Spinal cord (tissue), 10 donors: ENCODE measurements around the gene WFDC11. TPM values are rescaled to one million over a fixed set of nuclear protein-coding genes. Genes with fewer than 3 reads are reported as not detected.
A peak's percentile ranks its signal among the peaks of the same experiment; 100 is the strongest.
"Not testable (repeated sequence)": the region's sequence is repeated elsewhere in the genome, so short reads cannot be mapped to it uniquely, and the experiment has no call there.

Experiments used
- DNase-seq, 6 donors: peaks; one replicate each; pipeline versions ENCODE4 v3.0.0 to v3.0.0-alpha.2; 2013 to 2015; ENCODE audit warnings: low spot score in 6 of 6, low read depth in 4 of 6
- H3K27ac ChIP-seq: one replicate; pipeline ENCODE4 v1.5.1; 2013; ENCODE audit warnings: low read depth, low read length, control low read depth
- H3K27me3 ChIP-seq: one replicate; pipeline ENCODE4 v1.6.1; 2013; ENCODE audit warnings: low read length; ENCODE audit not compliant: control insufficient read depth, insufficient read depth
- H3K36me3 ChIP-seq: one replicate; pipeline ENCODE4 v1.6.1; 2013; ENCODE audit warnings: low read length; ENCODE audit not compliant: control insufficient read depth, insufficient read depth
- H3K4me1 ChIP-seq: one replicate; pipeline ENCODE4 v1.6.1; 2013; ENCODE audit warnings: low read length; ENCODE audit not compliant: control insufficient read depth, insufficient read depth
- H3K4me3 ChIP-seq: one replicate; pipeline ENCODE4 v1.5.1; 2013; ENCODE audit warnings: low read depth, low read length, control low read depth
- H3K9me3 ChIP-seq: one replicate; pipeline ENCODE4 v1.6.1; 2013; ENCODE audit warnings: low read length; ENCODE audit not compliant: control insufficient read depth, insufficient read depth
- WGBS: methylation state at CpG from one replicate; pipeline ENCODE4 v1.1.5; 2013; ENCODE audit warnings: missing lambda C conversion rate; ENCODE audit not compliant: insufficient coverage; 5-methylcytosine and 5-hydroxymethylcytosine counted together
- long read RNA-seq, 4 donors: transcript quantifications; one replicate each; lab custom pipeline, GENCODE V29; 2026
- polyA plus RNA-seq, 2 donors: library from polyadenylated mRNA; unstranded; fragments of 120-200 nt; gene quantifications; one replicate each; pipeline ENCODE4 v1.2.1, GENCODE V29; 2013; ENCODE audit not compliant: insufficient read length in 2 of 2
- total RNA-seq, 2 donors: library from RNA; depleted of rRNA in 1 of 2; stranded (reverse); fragments of 120-200 nt in 1 of 2; fragments of >200 nt in 1 of 2; gene quantifications; one replicate each; pipeline versions ENCODE4 v1.2.3 to v1.2.4, GENCODE V29; 2013 to 2014
- donor health status: healthy.

Gene WFDC11
- not detected for total RNA-seq
- polyA plus RNA-seq, result not detected
- long read RNA-seq, donor 1, result 0 reads
- long read RNA-seq, donor 2, result 0 reads
- long read RNA-seq, donor 3, result 0 reads
- long read RNA-seq, donor 4, result 0 reads

DNA sequence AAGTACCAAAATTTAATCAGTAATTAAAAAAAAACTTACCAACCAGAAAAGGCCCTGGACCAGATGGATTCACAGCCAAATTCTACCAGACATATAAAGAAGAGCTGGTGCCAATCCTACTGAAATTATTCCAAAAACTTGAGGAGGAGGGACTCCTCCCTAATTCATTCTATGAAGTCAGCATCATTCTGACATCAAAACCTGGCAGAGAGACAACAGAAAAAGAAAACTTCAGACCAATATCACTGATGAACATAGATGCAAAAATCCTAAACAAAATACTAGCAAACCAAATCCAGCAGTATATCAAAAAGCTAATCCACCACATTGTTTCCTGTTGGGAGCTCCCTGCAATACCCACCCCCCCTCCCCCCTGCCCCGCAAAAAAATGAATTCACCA is at the start of gene WFDC11:
Gene WFDC11 (minus strand): TSS at position 101 of the 400 bp plus-strand sequence. CDS start 19,639 bp downstream, outside the sequence.
- H3K4me1 ChIP-seq, result no peaks in the 10 kb centered on the region
- no peak for DNase-seq
- no peak within 1 kb of the TSS for H3K4me3 ChIP-seq
- no CpG with 5 or more reads among the region's 1 CpG for WGBS
- no peaks in the 10 kb centered on the region for H3K27me3 ChIP-seq
- H3K27ac ChIP-seq, result no peak within 1 kb of the TSS
- H3K9me3 ChIP-seq, result no peaks in the 10 kb centered on the region
- no peaks in the 10 kb centered on the region for H3K36me3 ChIP-seq

DNA sequence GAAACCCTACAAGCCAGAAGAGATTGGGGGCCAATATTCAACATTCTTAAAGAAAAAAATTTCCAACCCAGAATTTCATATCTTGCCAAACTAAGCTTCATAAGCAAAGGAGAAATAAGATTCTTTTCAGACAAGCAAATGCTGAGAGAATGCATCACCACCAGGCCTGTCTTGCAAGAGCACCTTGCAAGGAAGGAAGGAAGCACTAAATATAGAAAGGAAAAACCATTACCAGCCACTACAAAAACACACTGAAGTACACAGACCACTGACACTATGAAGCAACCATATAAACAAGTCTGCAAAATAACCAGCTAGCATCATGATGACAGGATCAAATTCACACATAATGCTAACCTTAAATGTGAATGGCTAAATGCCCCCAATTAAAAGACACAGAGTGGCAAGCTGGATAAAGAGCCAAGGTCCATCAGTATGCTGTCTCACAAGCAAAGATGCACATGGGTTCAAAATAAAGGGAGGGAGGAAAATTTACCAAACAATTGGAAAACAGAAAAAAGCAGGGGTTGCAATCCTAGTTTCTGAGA is 46.2 kb upstream of the WFDC11 start:
- H3K9me3 ChIP-seq, H3K27me3 ChIP-seq, DNase-seq, H3K36me3 ChIP-seq, H3K4me1 ChIP-seq, H3K27ac ChIP-seq, H3K4me3 ChIP-seq: not testable (repeated sequence)

DNA sequence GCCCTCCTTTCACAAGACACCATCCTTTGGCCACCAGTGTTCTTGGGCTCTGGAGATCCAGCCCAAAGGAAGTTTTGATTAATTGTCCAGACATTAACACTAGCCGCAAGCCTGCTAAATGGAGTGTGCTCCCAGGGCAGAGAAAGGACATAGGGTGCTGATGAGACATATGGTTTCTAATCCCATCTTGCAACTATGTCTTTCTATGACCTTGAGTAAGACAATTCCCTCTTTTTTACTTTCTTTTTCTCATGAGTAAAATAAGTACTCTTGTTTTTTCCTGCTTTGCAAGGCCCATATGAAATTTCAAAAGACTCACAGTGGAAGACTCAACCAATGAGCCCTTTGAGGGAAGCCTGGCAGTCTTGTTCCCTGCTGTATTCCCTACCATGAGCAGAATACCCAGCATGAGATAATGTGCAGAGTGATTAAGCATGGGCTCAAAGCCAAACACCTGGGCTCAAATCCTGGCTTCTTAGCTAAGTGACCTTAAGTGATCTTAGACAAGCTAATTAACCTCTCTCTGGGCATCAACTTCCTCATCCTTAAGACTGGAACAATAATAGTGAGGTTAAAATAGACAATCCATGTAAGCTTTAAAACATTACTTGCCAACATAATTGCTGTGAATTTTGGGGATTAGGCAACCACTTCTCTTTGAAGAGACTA is 35.1 kb upstream of the WFDC11 start, which contains the start of gene WFDC10B:
Gene WFDC10B (minus strand): TSS at position 51 of the 669 bp plus-strand sequence. CDS start 19,027 bp downstream, outside the sequence.
- Histone ChIP-seq H3K36me3 (no peaks in the 10 kb centered on the region), H3K9me3 (no peaks in the 10 kb centered on the region), H3K4me3 (no peak within 1 kb of the TSS), H3K27me3 (no peaks in the 10 kb centered on the region), H3K27ac (no peak within 1 kb of the TSS), H3K4me1 (no peaks in the 10 kb centered on the region)
- peak in 3 of 6 donors; percentile 2 to 16 (median 12) for DNase-seq
- WGBS, result no CpG with 5 or more reads among the region's 1 CpG

GRCh38 chr20:45701873-45702272 is 31.8 kb upstream of the WFDC11 start, which contains the start of gene WFDC13:
TSS of gene WFDC13 (plus strand) at chr20:45702038. CDS start at chr20:45702124, 86 bp downstream.
- Histone ChIP-seq H3K4me3 (no peak within 1 kb of the TSS), H3K27me3 (no peaks in the 10 kb centered on the region), H3K27ac (no peak within 1 kb of the TSS), H3K36me3 (no peaks in the 10 kb centered on the region), H3K4me1 (no peaks in the 10 kb centered on the region), H3K9me3 (no peaks in the 10 kb centered on the region)
- WGBS, result 85% methylated on average over 1 of the region's 4 CpGs
- DNase-seq, result no peak

DNA sequence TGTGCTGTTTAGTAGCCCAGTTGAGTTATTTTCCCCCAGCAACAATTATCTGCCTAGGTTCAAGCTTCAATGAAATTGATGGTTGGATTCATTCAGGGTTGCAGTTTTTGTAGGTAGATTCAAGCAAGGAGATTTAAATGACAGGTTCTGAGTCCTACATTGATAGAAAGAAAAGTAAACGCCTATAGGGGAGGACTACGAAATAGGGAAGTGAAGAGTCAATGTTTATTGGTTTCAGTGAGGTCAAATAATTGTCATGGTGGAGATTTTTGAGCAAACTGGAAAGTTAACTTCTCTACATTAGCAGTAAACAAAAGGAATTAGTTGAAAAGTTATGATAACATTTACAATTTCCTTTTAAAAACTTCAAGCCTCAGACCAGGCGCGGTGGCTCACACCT is 31.1 kb upstream of the WFDC11 start:
- no peak for DNase-seq
- Histone ChIP-seq H3K9me3 (no peaks in the 10 kb centered on the region), H3K4me3 (no peak overlapping the region), H3K27me3 (no peaks in the 10 kb centered on the region), H3K36me3 (no peaks in the 10 kb centered on the region), H3K4me1 (no peaks in the 10 kb centered on the region), H3K27ac (no peak overlapping the region)
- no CpG with 5 or more reads among the region's 4 CpGs for WGBS

DNA sequence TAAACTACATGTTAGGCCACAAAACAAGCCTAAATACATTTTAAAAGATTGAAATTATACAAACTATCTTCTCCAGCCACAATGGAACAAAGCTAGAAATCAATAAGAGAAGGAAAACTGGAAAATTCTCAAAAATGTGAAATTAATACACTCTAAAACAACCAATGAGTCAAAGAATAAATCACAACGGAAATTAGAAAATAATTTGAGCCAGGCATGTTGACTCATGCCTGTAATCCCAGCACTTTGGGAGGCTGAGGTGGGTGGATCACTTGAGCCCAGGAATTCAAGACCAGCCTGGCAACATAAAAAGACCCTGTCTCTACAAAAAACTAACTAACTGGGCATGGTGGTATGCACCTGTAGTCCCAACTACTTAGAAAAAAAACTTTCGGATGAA is 25.5 kb upstream of the WFDC11 start:
- Histone ChIP-seq H3K4me3 (no peak overlapping the region), H3K27ac (no peak overlapping the region), H3K9me3 (no peaks in the 10 kb centered on the region), H3K27me3 (no peaks in the 10 kb centered on the region), H3K36me3 (no peaks in the 10 kb centered on the region), H3K4me1 (no peaks in the 10 kb centered on the region)
- WGBS, result no CpG with 5 or more reads among the region's 2 CpGs
- no peak for DNase-seq

GRCh38 chr20:45693346-45693745 is 23.3 kb upstream of the WFDC11 start:
- not testable (repeated sequence) for H3K27ac ChIP-seq, H3K36me3 ChIP-seq, H3K4me3 ChIP-seq, H3K4me1 ChIP-seq, DNase-seq, H3K27me3 ChIP-seq, H3K9me3 ChIP-seq
- 77% methylated on average over 6 of the region's 12 CpGs for WGBS

GRCh38 chr20:45685896-45686295 is 15.9 kb upstream of the WFDC11 start:
- no peak overlapping the region for H3K4me3 ChIP-seq
- H3K27me3 ChIP-seq, result no peaks in the 10 kb centered on the region
- H3K27ac ChIP-seq, result no peak overlapping the region
- WGBS, result 72% methylated on average over 3 of the region's 3 CpGs
- no peaks in the 10 kb centered on the region for H3K36me3 ChIP-seq
- no peak for DNase-seq
- H3K4me1 ChIP-seq, result no peaks in the 10 kb centered on the region
- no peaks in the 10 kb centered on the region for H3K9me3 ChIP-seq

DNA sequence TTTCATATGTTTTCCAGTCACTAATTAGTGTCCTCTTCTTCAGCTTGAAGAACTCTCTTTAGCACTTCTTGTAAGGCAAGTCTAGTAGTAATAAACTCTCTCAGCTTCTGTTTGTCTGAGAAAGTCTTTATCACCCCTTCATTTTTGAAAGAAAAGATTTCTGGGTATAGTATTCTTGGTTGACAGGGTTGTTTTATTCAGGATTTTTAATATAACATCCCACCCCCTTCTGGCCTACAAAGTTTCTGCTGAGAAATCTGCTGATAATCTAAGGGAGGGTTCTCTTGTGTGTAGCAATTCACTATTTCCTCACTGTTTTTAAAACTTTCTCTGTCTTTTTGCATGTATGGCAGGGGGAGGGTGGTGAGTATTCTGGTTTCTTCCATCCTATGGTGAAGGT is 9.6 kb upstream of the WFDC11 start:
- H3K36me3 ChIP-seq, result no peaks in the 10 kb centered on the region

GRCh38 chr20:45672765-45673164 is 2.7 kb upstream of the WFDC11 start:
- no peak for DNase-seq
- Histone ChIP-seq H3K27ac (no peak overlapping the region), H3K9me3 (no peaks in the 10 kb centered on the region), H3K4me1 (no peaks in the 10 kb centered on the region), H3K4me3 (no peak overlapping the region), H3K36me3 (no peaks in the 10 kb centered on the region), H3K27me3 (no peaks in the 10 kb centered on the region)

More for the DNA sequence above, 9.6 kb upstream of the WFDC11 start:
- H3K4me1 ChIP-seq, result no peaks in the 10 kb centered on the region
- no peaks in the 10 kb centered on the region for H3K9me3 ChIP-seq
- no peaks in the 10 kb centered on the region for H3K27me3 ChIP-seq
- H3K27ac ChIP-seq, result no peak overlapping the region
- no peak for DNase-seq
- no peak overlapping the region for H3K4me3 ChIP-seq
